Karpas-422 (cell line): ENCODE measurements around the gene EFEMP2. TPM values are rescaled to one million over a fixed set of nuclear protein-coding genes. Genes with fewer than 3 reads are reported as not detected.
A peak's percentile ranks its signal among the peaks of the same experiment; 100 is the strongest.

Experiments
- DNase-seq: peaks from one replicate; pipeline ENCODE4 v3.0.0-alpha.2; 2015
- H2AFZ ChIP-seq: fragments of 200-600 bp; sonication (generic); 2 replicates; pipeline ENCODE4 v1.6.1; 2014; ENCODE audit warnings: antibody characterized with exemption, low read length, mixed read lengths
- H3K27ac ChIP-seq: fragments of 200-600 bp; sonication (generic); 2 replicates; pipeline ENCODE4 v1.5.1; 2014; ENCODE audit warnings: mild to moderate bottlenecking, low read length, moderate library complexity
- H3K27me3 ChIP-seq: fragments of 200-600 bp; sonication (generic); 2 replicates; pipeline ENCODE4 v1.6.1; 2014; ENCODE audit warnings: low read length, mixed read lengths
- H3K36me3 ChIP-seq: fragments of 200-600 bp; sonication (generic); 2 replicates; pipeline ENCODE4 v1.6.1; 2014; ENCODE audit warnings: low read length, mixed read lengths; ENCODE audit not compliant: insufficient read depth
- H3K4me1 ChIP-seq: fragments of 200-600 bp; sonication (generic); 2 replicates; pipeline ENCODE4 v1.6.1; 2014; ENCODE audit warnings: mild to moderate bottlenecking, low read length, mixed read lengths
- H3K4me2 ChIP-seq: fragments of 200-600 bp; sonication (generic); 2 replicates; pipeline ENCODE4 v1.6.1; 2014; ENCODE audit warnings: low read length, low read depth, mild to moderate bottlenecking; ENCODE audit not compliant: poor library complexity, severe bottlenecking
- H3K4me3 ChIP-seq: fragments of 200-600 bp; sonication (generic); 2 replicates; pipeline ENCODE4 v1.5.1; 2014; ENCODE audit warnings: mild to moderate bottlenecking, antibody characterized with exemption, low read length, mixed read lengths
- H3K79me2 ChIP-seq: fragments of 200-600 bp; sonication (generic); 2 replicates; pipeline ENCODE4 v1.6.1; 2014; ENCODE audit warnings: mild to moderate bottlenecking, low read length, mixed read lengths
- H3K9ac ChIP-seq: fragments of 200-600 bp; sonication (generic); 2 replicates; pipeline ENCODE4 v1.6.0; 2014; ENCODE audit warnings: low read length
- H3K9me2 ChIP-seq: fragments of 200-600 bp; sonication (generic), shearing (Covaris generic); replicated peaks from 2 replicates; pipeline ENCODE4 v1.6.0; 2014; ENCODE audit warnings: mild to moderate bottlenecking, low read length, moderate library complexity; ENCODE audit not compliant: insufficient read depth
- H3K9me3 ChIP-seq: fragments of 300-700, 200-600 bp; sonication (generic); 2 replicates; pipeline ENCODE4 v1.6.1; 2014; ENCODE audit warnings: low read length, mixed read lengths
- H4K20me1 ChIP-seq: fragments of 200-600 bp; sonication (generic); 2 replicates; pipeline ENCODE4 v1.6.1; 2014; ENCODE audit warnings: mild to moderate bottlenecking, antibody characterized with exemption, low read length, low read depth; ENCODE audit not compliant: insufficient read depth
- total RNA-seq: library from RNA; depleted of rRNA; stranded (reverse); fragments of >200 nt; shearing (Covaris generic); gene quantifications from 2 replicates; pipeline ENCODE4 v1.2.3, GENCODE V29; 2014; ENCODE audit warnings: low replicate concordance

Gene EFEMP2
- total RNA-seq, 1 experiment from 2014 or later, result 1.3 TPM

- Histone ChIP-seq H3K4me3 (no peak overlapping the region), H3K27me3 (no peaks in the 10 kb centered on the region), H4K20me1 (peaks cover 19% of the 10 kb centered on the region), H3K4me1 (peaks cover 14% of the 10 kb centered on the region), H3K9me2 (no peaks in the 10 kb centered on the region), H3K9me3 (no peaks in the 10 kb centered on the region), H3K36me3 (peaks cover 16% of the 10 kb centered on the region), H3K4me2 (no peak overlapping the region), H3K9ac (no peak overlapping the region), H3K79me2 (peaks cover 7% of the 10 kb centered on the region), H2AFZ (no peak overlapping the region), H3K27ac (no peak overlapping the region)
- DNase-seq, result no peak
These were observed 5.9 kb downstream of the EFEMP2 start for GRCh38 chr11:65866509-65867283.

- Histone ChIP-seq H3K9ac (no peak overlapping the region), H3K27me3 (no peaks in the 10 kb centered on the region), H2AFZ (no peak overlapping the region), H3K79me2 (peaks cover 18% of the 10 kb centered on the region), H3K36me3 (peaks cover 17% of the 10 kb centered on the region), H3K9me2 (no peaks in the 10 kb centered on the region), H3K27ac (no peak overlapping the region), H3K4me2 (no peak overlapping the region), H3K4me1 (peaks cover 19% of the 10 kb centered on the region), H3K9me3 (no peaks in the 10 kb centered on the region), H3K4me3 (no peak overlapping the region), H4K20me1 (peaks cover 19% of the 10 kb centered on the region)
- DNase-seq, result no peak
These were observed 6.9 kb downstream of the EFEMP2 start for GRCh38 chr11:65865550-65866172.

GRCh38 chr11:65864706-65865471, 7.7 kb downstream of the EFEMP2 start:
- Histone ChIP-seq H4K20me1 (peaks cover 19% of the 10 kb centered on the region), H3K79me2 (peaks cover 18% of the 10 kb centered on the region), H3K4me2 (no peak overlapping the region), H3K36me3 (peaks cover 17% of the 10 kb centered on the region), H2AFZ (no peak overlapping the region), H3K27ac (no peak overlapping the region), H3K9me3 (no peaks in the 10 kb centered on the region), H3K27me3 (no peaks in the 10 kb centered on the region), H3K9ac (no peak overlapping the region), H3K4me1 (peaks cover 22% of the 10 kb centered on the region), H3K9me2 (no peaks in the 10 kb centered on the region), H3K4me3 (no peak overlapping the region)
- no peak for DNase-seq

- DNase-seq, result no peak
These were observed 8.5 kb downstream of the EFEMP2 start for GRCh38 chr11:65863889-65864705.

GRCh38 chr11:65862941-65863888, 9.4 kb downstream of the EFEMP2 start:
- Histone ChIP-seq H3K4me2 (no peak overlapping the region), H3K9me3 (no peaks in the 10 kb centered on the region), H3K36me3 (peaks cover 17% of the 10 kb centered on the region), H3K27me3 (no peaks in the 10 kb centered on the region), H3K4me1 (peaks cover 29% of the 10 kb centered on the region), H3K79me2 (peaks cover 18% of the 10 kb centered on the region), H4K20me1 (peaks cover 14% of the 10 kb centered on the region), H3K9ac (no peak overlapping the region), H3K4me3 (no peak overlapping the region), H2AFZ (no peak overlapping the region), H3K27ac (no peak overlapping the region), H3K9me2 (no peaks in the 10 kb centered on the region)
- no peak for DNase-seq

More at GRCh38 chr11:65863889-65864705, 8.5 kb downstream of the EFEMP2 start:
- peaks cover 18% of the 10 kb centered on the region for H3K79me2 ChIP-seq
- H2AFZ ChIP-seq, result no peak overlapping the region
- no peak overlapping the region for H3K27ac ChIP-seq
- no peak overlapping the region for H3K4me3 ChIP-seq
- no peaks in the 10 kb centered on the region for H3K9me2 ChIP-seq
- H3K9me3 ChIP-seq, result no peaks in the 10 kb centered on the region
- H3K4me1 ChIP-seq, result peaks cover 21% of the 10 kb centered on the region
- H4K20me1 ChIP-seq, result peaks cover 19% of the 10 kb centered on the region
- no peak overlapping the region for H3K9ac ChIP-seq
- H3K36me3 ChIP-seq, result peaks cover 17% of the 10 kb centered on the region
- H3K27me3 ChIP-seq, result no peaks in the 10 kb centered on the region
- H3K4me2 ChIP-seq, result no peak overlapping the region

GRCh38 chr11:65862191-65862735, 10.3 kb downstream of the EFEMP2 start:
- Histone ChIP-seq H3K9me2 (no peaks in the 10 kb centered on the region), H3K36me3 (peaks cover 20% of the 10 kb centered on the region), H4K20me1 (peaks cover 9% of the 10 kb centered on the region; the same call in 1 of the 2 replicates), H3K9ac (peak overlapping the region; percentile 87), H3K9me3 (no peaks in the 10 kb centered on the region), H3K4me3 (peak overlapping the region; percentile 91; the same call in 1 of the 2 replicates), H3K27me3 (no peaks in the 10 kb centered on the region), H3K4me1 (peaks cover 27% of the 10 kb centered on the region), H3K27ac (no peak overlapping the region), H2AFZ (no peak overlapping the region), H3K4me2 (peak overlapping the region; percentile 88), H3K79me2 (peaks cover 21% of the 10 kb centered on the region)
- DNase-seq, result no peak
